H9 (cell line): ENCODE results near the gene ZRANB3. TPM values are rescaled to one million over a fixed set of nuclear protein-coding genes. Genes with fewer than 3 reads are reported as not detected.

ENCODE experiments used
- DNase-seq: peaks from one replicate; pipeline ENCODE4 v3.0.0-alpha.2; 2017
- H2AFZ ChIP-seq: one replicate; pipeline ENCODE4 v1.6.1; 2013; ENCODE audit warnings: mild to moderate bottlenecking, low read length, control low read depth, moderate library complexity
- H2AK5ac ChIP-seq: 2 replicates; pipeline ENCODE4 v1.6.1; 2013; ENCODE audit warnings: low read length, control low read depth, mixed read lengths; ENCODE audit not compliant: insufficient read length
- H2BK120ac ChIP-seq: one replicate; pipeline ENCODE4 v1.6.1; 2013; ENCODE audit warnings: low read depth, mild to moderate bottlenecking, low read length, control low read depth, inconsistent platforms; ENCODE audit not compliant: poor library complexity, severe bottlenecking
- H2BK12ac ChIP-seq: 2 replicates; pipeline ENCODE4 v1.6.1; 2013; ENCODE audit warnings: low read length, control low read depth, mixed read lengths, low read depth; ENCODE audit not compliant: insufficient read length
- H2BK15ac ChIP-seq: 2 replicates; pipeline ENCODE4 v1.6.1; 2013; ENCODE audit warnings: low read depth, low read length, control low read depth
- H2BK20ac ChIP-seq: one replicate; pipeline ENCODE4 v1.6.1; 2013; ENCODE audit warnings: low read depth, mild to moderate bottlenecking, low read length, control low read depth, inconsistent platforms; ENCODE audit not compliant: poor library complexity, severe bottlenecking
- H2BK5ac ChIP-seq: 2 replicates; pipeline ENCODE4 v1.6.1; 2013; ENCODE audit warnings: low read length, control low read depth, mixed read lengths; ENCODE audit not compliant: insufficient read length
- H3K14ac ChIP-seq: 2 replicates; pipeline ENCODE4 v1.6.1; 2013; ENCODE audit warnings: low read length, control low read depth; ENCODE audit not compliant: insufficient read depth
- H3K18ac ChIP-seq: 2 replicates; pipeline ENCODE4 v1.6.1; 2013; ENCODE audit warnings: low read depth, mild to moderate bottlenecking, mixed read lengths, low read length, control low read depth; ENCODE audit not compliant: insufficient read length
- H3K23ac ChIP-seq: 2 replicates; pipeline ENCODE4 v1.6.1; 2013; ENCODE audit warnings: low read length, control low read depth, mixed read lengths, low read depth; ENCODE audit not compliant: insufficient read length
- H3K23me2 ChIP-seq: 2 replicates; pipeline ENCODE4 v1.6.1; 2013; ENCODE audit warnings: low read depth, mild to moderate bottlenecking, mixed read lengths, low read length, control low read depth; ENCODE audit not compliant: insufficient read length, poor library complexity, severe bottlenecking
- H3K27ac ChIP-seq: 2 replicates; pipeline ENCODE4 v1.5.1; 2013; ENCODE audit warnings: low read length, control low read depth, mixed read lengths, low read depth; ENCODE audit not compliant: insufficient read length
- H3K27me3 ChIP-seq: 2 replicates; pipeline ENCODE4 v1.6.1; 2013; ENCODE audit warnings: low read length, control low read depth, inconsistent platforms; ENCODE audit not compliant: insufficient read depth
- H3K4ac ChIP-seq: 2 replicates; pipeline ENCODE4 v1.6.1; 2013; ENCODE audit warnings: low read depth, mild to moderate bottlenecking, control low read depth, inconsistent platforms, low read length, moderate library complexity
- H3K4me1 ChIP-seq: 2 replicates; pipeline ENCODE4 v1.6.1; 2013; ENCODE audit warnings: low read length, control low read depth, inconsistent platforms; ENCODE audit not compliant: insufficient read depth
- H3K4me2 ChIP-seq: 2 replicates; pipeline ENCODE4 v1.6.1; 2013; ENCODE audit warnings: low read length, control low read depth, mixed read lengths; ENCODE audit not compliant: insufficient read length, insufficient read depth
- H3K56ac ChIP-seq: 2 replicates; pipeline ENCODE4 v1.6.1; 2013; ENCODE audit warnings: low read depth, mild to moderate bottlenecking, mixed read lengths, low read length, control low read depth; ENCODE audit not compliant: insufficient read length
- H3K79me1 ChIP-seq: 2 replicates; pipeline ENCODE4 v1.6.1; 2013; ENCODE audit warnings: low read depth, mild to moderate bottlenecking, moderate library complexity, low read length, control low read depth, inconsistent platforms; ENCODE audit not compliant: insufficient read depth, poor library complexity, severe bottlenecking
- H3K79me2 ChIP-seq: 2 replicates; pipeline ENCODE4 v1.6.1; 2013; ENCODE audit warnings: low read length, control low read depth, inconsistent platforms; ENCODE audit not compliant: insufficient read depth
- H3K9ac ChIP-seq: 2 replicates; pipeline ENCODE4 v1.6.1; 2013; ENCODE audit warnings: low read length, control low read depth, mixed read lengths; ENCODE audit not compliant: insufficient read length; ENCODE audit errors: extremely low read depth
- H3K9me3 ChIP-seq: one replicate; pipeline ENCODE4 v1.6.1; 2013; ENCODE audit warnings: low read depth, low read length, inconsistent platforms; ENCODE audit not compliant: control insufficient read depth
- H3T11ph ChIP-seq: one replicate; pipeline ENCODE4 v1.6.1; 2013; ENCODE audit warnings: mild to moderate bottlenecking, low read length, control low read depth, inconsistent platforms
- H4K20me1 ChIP-seq: one replicate; pipeline ENCODE4 v1.6.1; 2013; ENCODE audit not compliant: control insufficient read depth, insufficient read length, insufficient read depth
- H4K5ac ChIP-seq: 2 replicates; pipeline ENCODE4 v1.6.1; 2013; ENCODE audit warnings: low read depth, mild to moderate bottlenecking, mixed read lengths, low read length, control low read depth; ENCODE audit not compliant: insufficient read length
- H4K8ac ChIP-seq: replicated peaks from 2 replicates; pipeline ENCODE4 v1.6.1; 2013; ENCODE audit warnings: low read length, control low read depth, mixed read lengths, low read depth; ENCODE audit not compliant: insufficient read length
- H4K91ac ChIP-seq: 2 replicates; pipeline ENCODE4 v1.6.1; 2013; ENCODE audit warnings: low read depth, mild to moderate bottlenecking, moderate library complexity, mixed read lengths, low read length, control low read depth; ENCODE audit not compliant: insufficient read length
- H3K27ac Mint-ChIP-seq, 3 experiments: 2 replicates in 2 of 3; 3 replicates in 1 of 3; pipeline ENCODE4 v1.8.0; 2020 to 2021; ENCODE audit warnings: mixed read lengths in 3 of 3, mild to moderate bottlenecking in 1 of 3, moderate library complexity in 1 of 3
- H3K27me3 Mint-ChIP-seq: 2 replicates; pipeline ENCODE4 v1.8.0; 2021; ENCODE audit warnings: low read depth, mild to moderate bottlenecking, moderate library complexity, mixed read lengths
- H3K36me3 Mint-ChIP-seq, 3 experiments: 2 replicates in 2 of 3; 3 replicates in 1 of 3; pipeline ENCODE4 v1.8.0; 2020 to 2021; ENCODE audit warnings: low read depth in 3 of 3, mixed read lengths in 3 of 3; ENCODE audit not compliant: insufficient read depth in 1 of 3
- H3K4me1 Mint-ChIP-seq, 2 experiments: 2 replicates each; pipeline ENCODE4 v1.8.0; 2020; ENCODE audit warnings: mixed read lengths in 2 of 2
- H3K4me3 Mint-ChIP-seq, 2 experiments: 2 replicates in 1 of 2; 3 replicates in 1 of 2; pipeline ENCODE4 v1.8.0; 2020 to 2021; ENCODE audit warnings: mild to moderate bottlenecking in 2 of 2, mixed read lengths in 2 of 2, moderate library complexity in 1 of 2
- H3K9me3 Mint-ChIP-seq, 2 experiments: 2 replicates in 1 of 2; 3 replicates in 1 of 2; pipeline ENCODE4 v1.8.0; 2020; ENCODE audit warnings: mild to moderate bottlenecking in 2 of 2, mixed read lengths in 2 of 2, moderate library complexity in 1 of 2
- CTCF ChIP-seq: fragments of 200-600 bp; sonication (generic); conservative IDR thresholded peaks from 3 replicates; pipeline ENCODE4 v1.8.0; 2021; ENCODE audit warnings: antibody characterized with exemption, mild to moderate bottlenecking
- total RNA-seq: library from RNA; stranded (reverse); gene quantifications from 2 replicates; pipeline ENCODE4 v1.2.1, GENCODE V29; 2021

ZRANB3 gene
- total RNA-seq, 1 experiment from 2014 or later = 16.7 TPM

GRCh38 chr2:135119582-135119981 lies 411.4 kb downstream of the ZRANB3 start:
- Histone ChIP-seq H4K5ac (no peak overlapping the region), H4K8ac (no peak overlapping the region), H3K9me3 (no peaks in the 10 kb centered on the region), H2BK120ac (no peak overlapping the region), H3K23me2 (no peaks in the 10 kb centered on the region), H3T11ph (no peak overlapping the region), H3K14ac (no peak overlapping the region), H3K56ac (no peak overlapping the region), H3K9ac (no peak overlapping the region), H3K4me2 (no peak overlapping the region), H4K20me1 (no peaks in the 10 kb centered on the region), H3K27ac (no peak overlapping the region), H3K79me1 (no peaks in the 10 kb centered on the region), H3K4me1 (no peaks in the 10 kb centered on the region), H2BK12ac (no peak overlapping the region), H3K18ac (no peak overlapping the region), H3K4ac (no peak overlapping the region), H2BK15ac (no peak overlapping the region), H3K79me2 (no peaks in the 10 kb centered on the region), H4K91ac (no peak overlapping the region), H2AFZ (no peak overlapping the region), H2BK20ac (no peak overlapping the region), H2AK5ac (no peak overlapping the region), H3K23ac (no peak overlapping the region), H3K27me3 (no peaks in the 10 kb centered on the region), H2BK5ac (no peak overlapping the region)
- no peaks in the 10 kb centered on the region for H3K27me3 Mint-ChIP-seq
- H3K4me1 Mint-ChIP-seq = no peaks in the 10 kb centered on the region
- peaks cover 3 to 5% of the 10 kb centered on the region in 2 experiments; a peak in 2 of 5 replicates for H3K9me3 Mint-ChIP-seq
- H3K4me3 Mint-ChIP-seq = no peak overlapping the region
- H3K27ac Mint-ChIP-seq = no peak overlapping the region
- no peak for DNase-seq
- H3K36me3 Mint-ChIP-seq = peaks cover 2 to 14% (median 13%) of the 10 kb centered on the region in 3 experiments; a peak in 5 of 7 replicates
- no peak for TF ChIP-seq CTCF
